HG03558 (cell line): ENCODE measurements around the gene TOX2.

Source experiments
- ATAC-seq: cut with Tn5 transposase; IDR thresholded peaks from one replicate; pipeline ENCODE4 v1.9.1; 2021; ENCODE audit warnings: moderate number of reproducible peaks; ENCODE audit not compliant: unreplicated experiment; ENCODE audit errors: extremely low read depth

Gene TOX2

GRCh38 chr20:43992885-43993284 is 78.2 kb downstream of the TOX2 start:
- no peak for ATAC-seq

- no peak for ATAC-seq
Observed at GRCh38 chr20:43993560-43993959, 78.9 kb downstream of the TOX2 start.

GRCh38 chr20:43994486-43995100 is 79.9 kb downstream of the TOX2 start:
- ATAC-seq = no peak

GRCh38 chr20:43995645-43996044 is 81.0 kb downstream of the TOX2 start:
- ATAC-seq = no peak

- ATAC-seq = no peak
Observed at GRCh38 chr20:43996240-43996930, 81.7 kb downstream of the TOX2 start.

- ATAC-seq = no peak
Observed at GRCh38 chr20:43999848-44000247, 85.2 kb downstream of the TOX2 start.

- no peak for ATAC-seq
Observed at GRCh38 chr20:44001667-44002596, 87.3 kb downstream of the TOX2 start.

- no peak for ATAC-seq
Observed at GRCh38 chr20:44002861-44003260, 88.2 kb downstream of the TOX2 start.

- no peak for ATAC-seq
Observed at GRCh38 chr20:44003609-44004008, 89.0 kb downstream of the TOX2 start.

- no peak for ATAC-seq
Observed at GRCh38 chr20:44004306-44004915, 89.8 kb downstream of the TOX2 start.

- no peak for ATAC-seq
Observed at GRCh38 chr20:44005661-44006060, 91.0 kb downstream of the TOX2 start.

GRCh38 chr20:44006126-44006525 is 91.5 kb downstream of the TOX2 start:
- ATAC-seq = no peak

- no peak for ATAC-seq
Observed at GRCh38 chr20:44006578-44006977, 91.9 kb downstream of the TOX2 start.

- no peak for ATAC-seq
Observed at GRCh38 chr20:44008806-44009678, 94.4 kb downstream of the TOX2 start.

- no peak for ATAC-seq
Observed at GRCh38 chr20:44009679-44009992, 95.0 kb downstream of the TOX2 start.

- no peak for ATAC-seq
Observed at GRCh38 chr20:44010162-44010704, 95.6 kb downstream of the TOX2 start.

- ATAC-seq = no peak
Observed at GRCh38 chr20:44011251-44011940, 96.7 kb downstream of the TOX2 start.

- no peak for ATAC-seq
Observed at GRCh38 chr20:44012466-44013226, 98.0 kb downstream of the TOX2 start.
